WERI-Rb-1 (cell line): Measurements from ENCODE around the gene SLC44A2.

ENCODE experiments used
- DNase-seq: peaks from one replicate; pipeline ENCODE4 v3.0.0-alpha.2; 2020
- H3K27ac ChIP-seq: fragments of 250-450 bp; sonication (Bioruptor Pico); 2 replicates; pipeline ENCODE4 v1.5.1; 2020; ENCODE audit warnings: mild to moderate bottlenecking, moderate library complexity
- H3K27me3 ChIP-seq: fragments of 250-450 bp; sonication (Bioruptor Pico); 2 replicates; pipeline ENCODE4 v1.5.1; 2021; ENCODE audit warnings: mild to moderate bottlenecking, low read depth, moderate library complexity; ENCODE audit not compliant: insufficient read depth, severe bottlenecking
- H3K36me3 ChIP-seq: fragments of 250-450 bp; sonication (Bioruptor Pico); 2 replicates; pipeline ENCODE4 v1.5.1; 2020; ENCODE audit warnings: mild to moderate bottlenecking, moderate library complexity
- H3K4me3 ChIP-seq: 2 replicates; pipeline ENCODE4 v1.5.1; 2011; ENCODE audit warnings: low read depth, mild to moderate bottlenecking, control low read depth, low read length
- H3K9me3 ChIP-seq: fragments of 250-450 bp; sonication (Bioruptor Pico); 2 replicates; pipeline ENCODE4 v1.5.1; 2021; ENCODE audit warnings: mild to moderate bottlenecking, moderate library complexity; ENCODE audit not compliant: severe bottlenecking
- TF ChIP-seq, protein P1 (sequence below): IDR thresholded peaks from 2 replicates; pipeline ENCODE4 v1.5.1; 2011; ENCODE audit warnings: low read depth, mild to moderate bottlenecking, control low read depth, inconsistent platforms, low read length

The SLC44A2 gene

DNA sequence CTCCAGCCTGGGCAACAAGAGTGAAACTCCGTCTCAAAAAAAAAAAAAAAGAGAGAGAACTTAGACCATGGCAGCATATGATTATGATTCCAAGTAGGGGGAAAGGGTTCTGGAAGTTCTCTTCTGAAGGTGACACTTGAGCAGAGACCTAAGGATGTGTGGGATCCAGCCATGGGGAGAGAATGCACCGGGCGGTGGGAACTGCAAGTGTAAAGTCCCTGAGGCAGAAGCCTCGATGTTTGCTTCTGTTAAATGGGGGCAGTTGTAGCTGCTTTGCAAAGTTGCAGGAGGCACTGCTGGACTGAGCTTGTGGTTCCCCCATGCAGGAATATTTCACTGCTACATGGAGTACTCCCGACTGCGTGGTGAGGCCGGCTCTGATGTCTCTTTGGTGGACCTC lies 9.1 kb downstream of the SLC44A2 start:
- Histone ChIP-seq H3K4me3 (no peak overlapping the region), H3K36me3 (peaks cover 83% of the 10 kb centered on the region), H3K9me3 (no peaks in the 10 kb centered on the region), H3K27ac (no peak overlapping the region), H3K27me3 (no peaks in the 10 kb centered on the region)
- DNase-seq: no peak
- TF ChIP-seq, protein P1, sequence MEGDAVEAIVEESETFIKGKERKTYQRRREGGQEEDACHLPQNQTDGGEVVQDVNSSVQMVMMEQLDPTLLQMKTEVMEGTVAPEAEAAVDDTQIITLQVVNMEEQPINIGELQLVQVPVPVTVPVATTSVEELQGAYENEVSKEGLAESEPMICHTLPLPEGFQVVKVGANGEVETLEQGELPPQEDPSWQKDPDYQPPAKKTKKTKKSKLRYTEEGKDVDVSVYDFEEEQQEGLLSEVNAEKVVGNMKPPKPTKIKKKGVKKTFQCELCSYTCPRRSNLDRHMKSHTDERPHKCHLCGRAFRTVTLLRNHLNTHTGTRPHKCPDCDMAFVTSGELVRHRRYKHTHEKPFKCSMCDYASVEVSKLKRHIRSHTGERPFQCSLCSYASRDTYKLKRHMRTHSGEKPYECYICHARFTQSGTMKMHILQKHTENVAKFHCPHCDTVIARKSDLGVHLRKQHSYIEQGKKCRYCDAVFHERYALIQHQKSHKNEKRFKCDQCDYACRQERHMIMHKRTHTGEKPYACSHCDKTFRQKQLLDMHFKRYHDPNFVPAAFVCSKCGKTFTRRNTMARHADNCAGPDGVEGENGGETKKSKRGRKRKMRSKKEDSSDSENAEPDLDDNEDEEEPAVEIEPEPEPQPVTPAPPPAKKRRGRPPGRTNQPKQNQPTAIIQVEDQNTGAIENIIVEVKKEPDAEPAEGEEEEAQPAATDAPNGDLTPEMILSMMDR: no peak

DNA sequence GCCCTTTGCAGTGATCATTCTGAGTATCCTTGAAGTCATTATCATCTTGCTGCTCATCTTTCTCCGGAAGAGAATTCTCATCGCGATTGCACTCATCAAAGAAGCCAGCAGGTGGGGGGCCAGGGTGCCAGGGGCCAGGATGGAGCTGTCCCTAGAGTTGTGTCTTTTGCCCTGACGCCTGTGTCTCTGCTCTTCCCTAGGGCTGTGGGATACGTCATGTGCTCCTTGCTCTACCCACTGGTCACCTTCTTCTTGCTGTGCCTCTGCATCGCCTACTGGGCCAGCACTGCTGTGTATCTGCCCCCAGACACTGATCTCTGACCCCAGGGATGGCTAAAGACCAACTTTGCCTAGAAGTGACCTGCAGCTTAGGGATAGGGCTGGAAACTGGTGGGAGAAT lies 9.6 kb downstream of the SLC44A2 start:
- Histone ChIP-seq H3K4me3 (no peak overlapping the region), H3K9me3 (no peaks in the 10 kb centered on the region), H3K27ac (no peak overlapping the region), H3K36me3 (peaks cover 84% of the 10 kb centered on the region), H3K27me3 (no peaks in the 10 kb centered on the region)
- TF ChIP-seq, protein P1: no peak
- DNase-seq: no peak

DNA sequence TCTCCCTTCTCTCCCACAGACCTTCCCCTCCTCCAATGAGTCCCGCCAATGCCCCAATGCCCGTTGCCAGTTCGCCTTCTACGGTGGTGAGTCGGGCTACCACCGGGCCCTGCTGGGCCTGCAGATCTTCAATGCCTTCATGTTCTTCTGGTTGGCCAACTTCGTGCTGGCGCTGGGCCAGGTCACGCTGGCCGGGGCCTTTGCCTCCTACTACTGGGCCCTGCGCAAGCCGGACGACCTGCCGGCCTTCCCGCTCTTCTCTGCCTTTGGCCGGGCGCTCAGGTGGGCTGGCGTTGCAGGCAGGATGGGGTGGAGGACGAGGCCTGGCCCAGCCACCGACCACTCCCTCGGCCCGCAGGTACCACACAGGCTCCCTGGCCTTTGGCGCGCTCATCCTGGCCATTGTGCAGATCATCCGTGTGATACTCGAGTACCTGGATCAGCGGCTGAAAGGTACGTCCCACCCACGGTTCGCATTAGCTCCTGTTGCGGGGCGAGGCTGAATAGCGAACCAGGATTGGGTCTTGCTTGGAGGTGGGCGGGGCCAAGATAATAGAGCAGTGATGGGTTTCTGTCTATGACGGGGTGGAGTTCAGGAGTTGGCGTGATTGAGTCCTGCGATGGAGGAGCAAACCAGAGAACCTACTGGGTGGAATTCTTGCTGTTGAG lies 11.1 kb downstream of the SLC44A2 start:
- no peak for DNase-seq
- no peaks in the 10 kb centered on the region for H3K27me3 ChIP-seq

DNA sequence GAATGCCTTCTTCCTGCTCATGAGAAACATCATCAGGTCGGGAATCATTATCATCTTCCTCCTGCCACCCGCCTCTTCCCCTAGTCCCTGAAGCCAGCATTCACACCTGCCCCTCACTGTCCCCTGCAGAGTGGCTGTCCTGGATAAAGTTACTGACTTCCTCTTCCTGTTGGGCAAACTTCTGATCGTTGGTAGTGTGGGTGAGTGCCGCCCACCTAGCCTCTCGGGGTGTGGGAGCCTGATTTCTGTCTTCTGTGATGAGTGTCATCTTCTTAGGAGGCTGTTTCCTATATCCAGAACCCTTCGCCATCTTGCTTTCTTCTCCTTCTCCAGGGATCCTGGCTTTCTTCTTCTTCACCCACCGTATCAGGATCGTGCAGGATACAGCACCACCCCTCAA lies 12.5 kb downstream of the SLC44A2 start:
- Histone ChIP-seq H3K9me3 (no peaks in the 10 kb centered on the region), H3K36me3 (peaks cover 76% of the 10 kb centered on the region)
- TF ChIP-seq, protein P1: no peak

More for the DNA sequence above, 11.1 kb downstream of the SLC44A2 start:
- H3K27ac ChIP-seq: no peak overlapping the region
- no peaks in the 10 kb centered on the region for H3K9me3 ChIP-seq
- H3K36me3 ChIP-seq: peaks cover 82% of the 10 kb centered on the region
- no peak overlapping the region for H3K4me3 ChIP-seq
- TF ChIP-seq, protein P1: no peak

DNA sequence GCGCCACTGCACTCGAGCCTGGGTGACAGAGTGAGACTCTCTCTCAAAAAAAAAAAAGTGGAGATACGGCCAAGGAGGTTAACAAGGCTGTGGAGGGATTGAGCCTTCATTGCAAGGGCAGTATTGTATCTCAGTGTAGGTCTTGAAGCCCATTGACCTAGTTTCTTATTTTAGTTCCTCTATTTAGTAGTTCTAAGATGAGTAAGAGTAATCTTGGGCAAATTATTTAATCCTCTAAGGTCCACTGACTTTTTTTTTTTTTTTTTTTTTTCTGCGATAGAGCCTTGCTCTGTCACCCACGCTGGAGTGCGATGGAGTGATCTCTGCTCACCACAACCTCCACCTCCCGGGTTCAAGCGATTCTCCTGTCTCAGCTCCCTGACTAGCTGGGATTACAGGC lies 14.5 kb downstream of the SLC44A2 start:
- Histone ChIP-seq H3K36me3 (peaks cover 74% of the 10 kb centered on the region), H3K4me3 (no peak overlapping the region), H3K27ac (no peak overlapping the region), H3K9me3 (no peaks in the 10 kb centered on the region), H3K27me3 (no peaks in the 10 kb centered on the region)
- no peak for DNase-seq
- TF ChIP-seq, protein P1: no peak

More for the DNA sequence above, 12.5 kb downstream of the SLC44A2 start:
- Histone ChIP-seq H3K4me3 (no peak overlapping the region), H3K27me3 (no peaks in the 10 kb centered on the region), H3K27ac (no peak overlapping the region)
- no peak for DNase-seq

DNA sequence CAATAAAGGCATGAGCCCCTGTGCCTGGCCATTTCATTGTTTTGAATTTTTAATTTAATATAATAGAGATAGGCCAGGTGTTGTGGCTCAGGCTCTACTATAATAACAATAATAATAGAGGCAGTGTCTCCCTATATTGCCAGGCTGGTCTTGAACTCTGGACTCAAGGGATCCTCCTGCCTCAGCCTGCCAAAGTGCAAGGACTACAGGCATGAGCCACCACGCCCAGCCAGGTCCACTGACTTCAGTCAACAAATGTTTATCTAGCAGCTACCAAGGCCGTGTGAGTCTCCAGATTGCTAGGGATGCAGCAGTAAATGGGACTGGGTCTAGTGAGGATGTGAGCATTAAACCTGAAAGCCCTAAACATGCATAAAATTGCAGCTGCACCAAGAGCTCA lies 15.0 kb downstream of the SLC44A2 start:
- TF ChIP-seq, protein P1: no peak
- Histone ChIP-seq H3K36me3 (peaks cover 69% of the 10 kb centered on the region), H3K27ac (no peak overlapping the region), H3K4me3 (no peak overlapping the region), H3K9me3 (no peaks in the 10 kb centered on the region), H3K27me3 (no peaks in the 10 kb centered on the region)
- no peak for DNase-seq
